Activated CD8-positive, alpha-beta T cell treated with anti-CD3 and anti-CD28 coated beads, Interleukin-2, amount 10 ng/mL, durations not matched to agents 7 days and 5 days (primary cell): Measurements from ENCODE around the gene ITPK1. TPM values are rescaled to one million over a fixed set of nuclear protein-coding genes. Genes with fewer than 3 reads are reported as not detected.

Experiments used
- ATAC-seq: fragments of 150-1000 bp; cut with Tn5 transposase; one replicate; pipeline ENCODE4 v1.10.0; 2021; ENCODE audit warnings: moderate library complexity
- CTCF ChIA-PET: fragments of 350-600 bp; sonication (Branson Sonifier 250); formaldehyde crosslinking; loops from one replicate; lab custom pipeline; 2021; ENCODE audit warnings: antibody characterized with exemption; lab: Charles Lee
- POLR2A ChIA-PET: fragments of 350-600 bp; sonication (Branson Sonifier 250); formaldehyde crosslinking; loops from one replicate; lab custom pipeline; 2021; ENCODE audit warnings: antibody characterized with exemption; lab: Charles Lee
- DNase-seq: peaks from one replicate; pipeline ENCODE4 v3.0.0-alpha.2; 2020
- H3K27ac Mint-ChIP-seq: one replicate; pipeline ENCODE4 v1.8.0; 2021; ENCODE audit warnings: mild to moderate bottlenecking, mixed read lengths
- H3K27me3 Mint-ChIP-seq: one replicate; pipeline ENCODE4 v1.8.0; 2021; ENCODE audit warnings: low read depth, mixed read lengths
- H3K36me3 Mint-ChIP-seq: one replicate; pipeline ENCODE4 v1.8.0; 2021; ENCODE audit warnings: low read depth, mixed read lengths
- H3K4me1 Mint-ChIP-seq: one replicate; pipeline ENCODE4 v1.8.0; 2021; ENCODE audit warnings: low read depth, mixed read lengths
- H3K4me3 Mint-ChIP-seq: one replicate; pipeline ENCODE4 v1.8.0; 2021; ENCODE audit warnings: mild to moderate bottlenecking, mixed read lengths
- H3K9me3 Mint-ChIP-seq: one replicate; pipeline ENCODE4 v1.8.0; 2022; ENCODE audit warnings: mixed read lengths; ENCODE audit not compliant: insufficient read depth
- total RNA-seq, 2 experiments: library from RNA; stranded (reverse); gene quantifications; one replicate each; pipeline ENCODE4 v1.2.3, GENCODE V29; 2021

The ITPK1 gene
- total RNA-seq, 2 experiments from 2014 or later = 103 to 107 TPM

DNA sequence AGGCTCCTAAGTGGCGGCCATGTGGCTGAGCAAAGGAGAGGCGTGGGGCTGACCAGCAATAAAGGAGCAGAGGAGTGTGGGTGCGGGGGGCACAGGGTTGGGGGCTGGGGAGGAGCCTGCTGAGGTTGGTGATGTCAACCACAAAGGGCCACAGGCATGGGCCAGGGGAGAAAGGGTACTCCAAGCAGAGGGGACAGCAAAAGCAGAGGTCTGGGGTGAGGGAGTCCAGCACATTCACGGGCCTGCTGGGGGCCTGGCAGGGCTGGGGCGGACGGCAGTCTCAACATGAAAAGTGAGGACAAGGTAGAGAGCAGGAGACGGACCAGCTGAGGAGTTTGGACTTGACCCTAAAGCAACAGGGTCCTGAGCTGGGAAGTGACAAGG is 111.0 kb downstream of the ITPK1 start:
- Mint-ChIP-seq H3K27ac (peak overlapping the region; percentile 5), H3K27me3 (no peaks in the 10 kb centered on the region), H3K4me3 (no peak overlapping the region), H3K4me1 (peaks cover 18% of the 10 kb centered on the region), H3K9me3 (no peaks in the 10 kb centered on the region), H3K36me3 (peaks cover 4% of the 10 kb centered on the region)
- DNase-seq (no peak), ATAC-seq (no peak)
- POLR2A ChIA-PET = no interaction called here
- CTCF ChIA-PET = no interaction called here

DNA sequence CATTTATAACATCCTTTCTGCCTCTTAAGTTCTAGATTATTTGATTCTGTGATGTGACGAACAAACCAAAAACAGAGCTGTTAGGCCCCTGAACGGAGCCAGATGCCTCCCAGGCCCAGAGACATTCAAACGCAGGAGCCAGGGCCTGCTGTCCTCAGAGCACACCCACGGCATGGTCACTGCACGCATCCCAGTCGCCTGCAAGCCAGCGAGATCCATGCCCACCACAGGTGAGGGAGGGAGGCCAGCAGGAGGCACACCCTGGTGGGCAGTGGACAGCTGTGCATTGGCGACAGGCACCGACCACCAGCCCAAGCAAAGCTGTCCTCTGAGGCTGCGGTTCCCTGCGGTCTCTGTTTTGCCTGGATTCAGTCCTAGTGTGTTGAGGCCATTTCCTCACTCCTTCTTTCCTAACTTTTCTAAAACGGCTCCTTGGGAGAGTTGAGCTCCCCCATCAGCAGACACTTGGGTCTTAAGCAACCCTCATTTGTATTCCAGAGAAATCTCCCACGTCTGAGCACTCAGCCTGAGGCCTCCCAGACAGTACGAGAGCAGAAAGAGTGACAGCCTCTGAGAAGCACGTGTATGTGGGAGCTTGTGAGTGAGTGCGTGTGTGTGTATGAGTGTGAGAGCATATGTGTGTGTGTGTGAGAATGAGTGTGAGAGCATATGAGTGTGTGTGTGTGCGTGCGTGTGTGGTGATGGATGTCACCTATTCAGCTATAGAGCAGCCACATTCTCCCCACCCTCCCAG is 111.6 kb downstream of the ITPK1 start:
- peak overlapping the region; percentile 23 for H3K27ac Mint-ChIP-seq
- peaks cover 4% of the 10 kb centered on the region for H3K36me3 Mint-ChIP-seq
- H3K4me1 Mint-ChIP-seq = peaks cover 18% of the 10 kb centered on the region
- ChIA-PET POLR2A (no interaction called here), CTCF (no interaction called here)
- H3K9me3 Mint-ChIP-seq = no peaks in the 10 kb centered on the region
- H3K27me3 Mint-ChIP-seq = no peaks in the 10 kb centered on the region
- H3K4me3 Mint-ChIP-seq = no peak overlapping the region
- DNase-seq (no peak), ATAC-seq (no peak)

GRCh38 chr14:93002851-93003298 is 112.8 kb downstream of the ITPK1 start:
- POLR2A ChIA-PET = no interaction called here
- CTCF ChIA-PET = no interaction called here
- no peak for DNase-seq
- H3K9me3 Mint-ChIP-seq = no peaks in the 10 kb centered on the region
- H3K36me3 Mint-ChIP-seq = peaks cover 4% of the 10 kb centered on the region
- H3K4me3 Mint-ChIP-seq = no peak overlapping the region
- H3K27ac Mint-ChIP-seq = peak overlapping the region; percentile 7
- peaks cover 18% of the 10 kb centered on the region for H3K4me1 Mint-ChIP-seq
- ATAC-seq = no peak
- H3K27me3 Mint-ChIP-seq = no peaks in the 10 kb centered on the region

DNA sequence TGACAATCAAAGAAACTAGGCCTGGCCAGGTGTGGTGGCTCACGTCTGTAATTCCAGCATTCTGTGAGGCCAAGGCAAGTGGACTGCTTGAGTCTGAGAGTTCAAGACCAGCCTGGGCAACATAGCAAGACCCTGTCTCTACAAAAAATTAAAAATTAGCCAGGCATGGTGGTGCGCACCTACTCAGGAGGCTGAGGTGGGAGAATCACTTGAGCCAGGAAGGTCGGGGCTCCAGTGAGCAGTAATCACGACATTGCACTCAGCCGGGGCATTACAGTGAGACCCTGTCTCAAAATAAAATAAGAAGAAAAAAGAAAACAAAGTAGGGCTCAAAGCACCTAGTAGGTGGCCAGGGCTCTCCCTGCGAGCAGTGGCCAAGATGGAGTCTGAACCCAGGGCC is 113.7 kb downstream of the ITPK1 start:
- CTCF ChIA-PET = no interaction called here
- no peak overlapping the region for H3K27ac Mint-ChIP-seq

DNA sequence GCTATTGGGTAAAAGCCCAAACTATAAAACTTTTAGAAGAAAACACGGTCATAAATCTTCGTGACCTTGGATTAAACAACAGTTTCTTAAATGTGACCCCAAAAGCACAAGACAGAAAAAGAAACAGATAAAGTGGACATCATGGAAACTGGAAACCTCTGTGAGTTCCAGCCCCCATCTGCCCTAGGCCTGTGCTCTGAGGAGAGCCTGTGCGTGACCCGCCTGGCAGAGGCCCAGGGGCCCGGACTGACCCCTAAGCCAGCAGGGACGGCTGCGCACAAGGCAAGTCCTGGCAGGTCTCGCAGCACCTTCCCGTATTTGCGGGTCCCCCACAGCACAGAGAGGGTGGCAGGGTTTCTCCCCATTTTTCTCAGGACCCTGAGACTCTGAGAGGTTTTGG is 116.8 kb downstream of the ITPK1 start:
- Mint-ChIP-seq H3K9me3 (no peaks in the 10 kb centered on the region), H3K4me3 (no peak overlapping the region), H3K4me1 (peaks cover 13% of the 10 kb centered on the region), H3K27me3 (no peaks in the 10 kb centered on the region), H3K27ac (no peak overlapping the region), H3K36me3 (peaks cover 5% of the 10 kb centered on the region)
- ATAC-seq (no peak), DNase-seq (no peak)
- POLR2A ChIA-PET = no interaction called here
- CTCF ChIA-PET = interaction anchor here (1.6 kb wide), 1 partner anchor 133 kb away, joined by 3 read pairs; no protein-coding TSS in a partner anchor

More for the DNA sequence above, 113.7 kb downstream of the ITPK1 start:
- no peak for ATAC-seq
- H3K36me3 Mint-ChIP-seq = peaks cover 7% of the 10 kb centered on the region
- POLR2A ChIA-PET = no interaction called here
- peaks cover 18% of the 10 kb centered on the region for H3K4me1 Mint-ChIP-seq
- no peak for DNase-seq
- no peaks in the 10 kb centered on the region for H3K27me3 Mint-ChIP-seq
- H3K9me3 Mint-ChIP-seq = no peaks in the 10 kb centered on the region
- no peak overlapping the region for H3K4me3 Mint-ChIP-seq

DNA sequence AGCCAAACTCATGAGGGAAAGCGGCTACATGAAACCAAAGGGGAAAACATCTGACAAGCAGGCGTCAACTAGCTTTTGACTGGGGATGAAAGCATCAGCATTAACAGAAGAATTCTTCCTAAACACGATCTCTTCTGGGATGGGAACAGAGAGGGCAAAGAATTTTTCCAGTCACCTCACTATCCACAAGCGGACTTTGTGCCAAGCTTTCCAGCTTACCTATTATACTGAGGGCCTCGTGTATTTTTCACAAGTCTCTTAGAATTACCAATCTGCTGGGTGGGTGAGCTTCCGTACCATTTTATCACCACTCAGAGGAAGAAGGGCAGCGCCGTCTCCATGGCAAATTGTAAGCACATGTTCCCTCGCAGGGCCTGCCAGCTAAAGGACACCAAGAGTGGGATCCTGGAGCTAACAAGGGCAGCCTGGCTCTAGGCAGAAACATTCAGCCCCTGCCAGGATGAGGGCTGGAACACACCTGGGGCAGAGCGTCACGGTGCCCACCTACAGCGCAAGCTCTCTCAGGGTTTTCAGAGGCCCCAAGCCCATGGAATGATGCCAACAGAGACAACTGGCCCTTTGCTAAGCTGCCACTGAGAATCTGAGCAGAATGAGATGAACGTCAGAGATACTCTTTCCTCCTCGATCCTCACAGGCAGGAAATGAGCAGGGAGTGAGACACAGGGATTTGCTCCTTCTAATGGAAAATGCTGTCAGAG is 118.2 kb downstream of the ITPK1 start:
- ChIA-PET POLR2A (interaction anchor here (0.6 to 0.9 kb wide), 2 partner anchors 14 to 46 kb away, joined by 3 read pairs; no protein-coding TSS in a partner anchor), CTCF (no interaction called here)
- Mint-ChIP-seq H3K36me3 (peaks cover 14% of the 10 kb centered on the region), H3K27ac (no peak overlapping the region), H3K4me1 (no peaks in the 10 kb centered on the region), H3K9me3 (no peaks in the 10 kb centered on the region), H3K4me3 (no peak overlapping the region), H3K27me3 (no peaks in the 10 kb centered on the region)
- ATAC-seq (no peak), DNase-seq (no peak)

- H3K4me1 Mint-ChIP-seq = no peaks in the 10 kb centered on the region
- H3K4me3 Mint-ChIP-seq = no peak overlapping the region
- H3K27me3 Mint-ChIP-seq = no peaks in the 10 kb centered on the region
- ChIA-PET POLR2A (no interaction called here), CTCF (no interaction called here)
- DNase-seq (no peak), ATAC-seq (no peak)
- H3K36me3 Mint-ChIP-seq = peaks cover 16% of the 10 kb centered on the region
- no peaks in the 10 kb centered on the region for H3K9me3 Mint-ChIP-seq
- no peak overlapping the region for H3K27ac Mint-ChIP-seq
Observed at GRCh38 chr14:92995620-92996019, 120.1 kb downstream of the ITPK1 start.

GRCh38 chr14:92994942-92995341 is 120.8 kb downstream of the ITPK1 start:
- no peaks in the 10 kb centered on the region for H3K4me1 Mint-ChIP-seq
- H3K36me3 Mint-ChIP-seq = peaks cover 16% of the 10 kb centered on the region
- no peak overlapping the region for H3K27ac Mint-ChIP-seq
- ChIA-PET CTCF (no interaction called here), POLR2A (no interaction called here)
- no peaks in the 10 kb centered on the region for H3K27me3 Mint-ChIP-seq
- DNase-seq (no peak), ATAC-seq (no peak)
- H3K9me3 Mint-ChIP-seq = no peaks in the 10 kb centered on the region
- H3K4me3 Mint-ChIP-seq = no peak overlapping the region

GRCh38 chr14:92994131-92994676 is 121.5 kb downstream of the ITPK1 start:
- H3K4me1 Mint-ChIP-seq = no peaks in the 10 kb centered on the region
- POLR2A ChIA-PET = no interaction called here

GRCh38 chr14:92993302-92993701 is 122.4 kb downstream of the ITPK1 start:
- H3K4me1 Mint-ChIP-seq = no peaks in the 10 kb centered on the region

More at GRCh38 chr14:92994131-92994676, 121.5 kb downstream of the ITPK1 start:
- CTCF ChIA-PET = no interaction called here
- Mint-ChIP-seq H3K9me3 (no peaks in the 10 kb centered on the region), H3K27me3 (no peaks in the 10 kb centered on the region), H3K4me3 (no peak overlapping the region), H3K36me3 (peaks cover 16% of the 10 kb centered on the region), H3K27ac (peak overlapping the region; percentile 25)
- no peak for ATAC-seq
- DNase-seq = no peak

DNA sequence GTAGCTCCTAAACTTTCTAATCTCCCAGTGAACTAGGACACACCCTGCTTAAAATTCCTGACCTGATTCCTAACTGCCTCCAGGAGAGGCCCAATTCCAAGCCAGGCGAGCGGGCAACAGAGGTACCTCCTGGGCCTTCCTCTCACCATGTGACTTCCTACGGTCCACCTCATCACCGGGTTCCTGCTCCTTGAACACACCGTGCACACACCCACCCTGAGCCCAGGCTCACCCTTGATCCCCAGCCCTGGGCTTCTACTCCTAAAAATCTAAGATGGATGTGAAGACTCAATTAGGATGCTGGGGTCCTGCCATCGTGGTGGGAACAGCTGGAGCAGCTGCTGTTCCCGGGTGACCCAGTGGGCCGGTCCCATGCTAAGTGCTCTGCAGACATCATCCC is 124.2 kb downstream of the ITPK1 start:
- H3K9me3 Mint-ChIP-seq = no peaks in the 10 kb centered on the region
- ATAC-seq = no peak
- CTCF ChIA-PET = no interaction called here
- POLR2A ChIA-PET = interaction anchor here (0.6 kb wide), 1 partner anchor 1039 kb away, joined by 3 read pairs; no protein-coding TSS in a partner anchor
- H3K27me3 Mint-ChIP-seq = no peaks in the 10 kb centered on the region
- DNase-seq = no peak
- peaks cover 13% of the 10 kb centered on the region for H3K36me3 Mint-ChIP-seq
- no peak overlapping the region for H3K27ac Mint-ChIP-seq
- H3K4me1 Mint-ChIP-seq = no peaks in the 10 kb centered on the region
- H3K4me3 Mint-ChIP-seq = no peak overlapping the region

More at GRCh38 chr14:92993302-92993701, 122.4 kb downstream of the ITPK1 start:
- H3K9me3 Mint-ChIP-seq = no peaks in the 10 kb centered on the region
- H3K36me3 Mint-ChIP-seq = peaks cover 16% of the 10 kb centered on the region
- ChIA-PET POLR2A (no interaction called here), CTCF (no interaction called here)
- H3K27me3 Mint-ChIP-seq = no peaks in the 10 kb centered on the region
- ATAC-seq = no peak
- no peak for DNase-seq
- H3K4me3 Mint-ChIP-seq = no peak overlapping the region
- no peak overlapping the region for H3K27ac Mint-ChIP-seq
